HG03354 (cell line): ENCODE data around the gene RBM19.
"Not testable (repeated sequence)": the region's sequence is repeated elsewhere in the genome, so short reads cannot be mapped to it uniquely, and the experiment has no call there.

Experiments used
- ATAC-seq: cut with Tn5 transposase; IDR thresholded peaks from one replicate; pipeline ENCODE4 v1.9.1; 2021; ENCODE audit warnings: mild to moderate bottlenecking; ENCODE audit not compliant: unreplicated experiment, poor library complexity, severe bottlenecking

The RBM19 gene

GRCh38 chr12:113823816-113824215 lies 142.3 kb downstream of the RBM19 start:
- no peak for ATAC-seq

- ATAC-seq, result no peak
Measured at GRCh38 chr12:113823016-113823415, 143.1 kb downstream of the RBM19 start.

DNA sequence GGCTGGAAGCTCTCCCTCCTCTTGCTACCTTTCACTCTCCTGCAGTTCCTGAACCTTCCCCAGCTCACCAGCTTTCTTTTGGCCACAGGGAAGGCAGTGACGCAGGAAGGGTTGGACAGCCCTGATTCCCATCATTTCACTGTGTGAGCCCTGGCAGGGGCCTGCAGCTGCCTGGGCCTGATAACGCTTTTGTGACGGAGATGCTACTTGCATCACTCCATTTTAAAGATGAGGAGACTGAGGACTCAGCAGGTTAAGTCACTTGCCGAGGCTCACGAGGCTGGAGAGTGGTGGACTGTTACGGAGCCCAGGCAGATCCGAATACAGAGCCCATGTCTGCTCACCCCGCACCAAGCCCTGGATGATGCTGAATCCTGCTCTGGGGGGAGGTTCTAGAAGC lies 145.3 kb downstream of the RBM19 start:
- ATAC-seq, result no peak

DNA sequence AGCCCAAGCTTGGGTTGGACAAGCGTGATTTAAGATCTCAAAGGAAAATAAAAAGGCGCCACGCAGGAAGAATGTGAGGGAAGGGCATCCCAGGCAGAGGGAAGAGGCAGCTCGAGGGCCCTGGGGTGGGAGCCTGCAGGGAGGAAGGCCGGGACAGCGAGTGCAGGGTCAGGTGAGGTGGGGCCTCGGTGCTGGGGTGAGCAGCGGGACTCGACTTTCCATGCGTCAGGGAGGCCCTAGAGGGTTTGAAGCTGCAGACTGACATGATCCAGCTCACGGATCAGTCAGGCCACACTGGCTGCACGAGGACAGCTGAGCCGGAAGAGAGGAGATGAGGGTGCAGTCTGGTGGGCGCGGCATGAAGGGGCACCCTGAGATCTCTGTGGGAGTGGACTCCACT lies 145.8 kb downstream of the RBM19 start:
- no peak for ATAC-seq

DNA sequence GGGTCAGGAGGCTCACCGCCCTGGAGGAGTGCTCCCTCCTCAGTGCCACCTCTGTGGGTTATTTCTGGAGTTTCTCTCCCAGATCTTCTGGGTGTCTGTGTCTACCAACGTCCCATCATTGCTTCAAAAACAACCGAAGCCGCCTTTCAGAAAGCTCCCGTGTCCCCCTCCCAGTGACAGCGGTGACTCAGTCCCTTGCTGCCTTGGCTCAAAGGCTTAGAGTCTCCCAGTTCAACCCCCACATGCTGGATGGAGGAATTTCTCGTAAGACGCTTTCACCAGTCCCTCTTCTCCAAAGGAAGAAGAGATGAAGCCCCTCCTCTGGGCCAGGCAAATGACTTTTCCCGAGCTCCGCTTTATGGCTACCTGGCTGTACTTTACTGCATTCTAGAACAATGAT lies 146.6 kb downstream of the RBM19 start:
- no peak for ATAC-seq

- ATAC-seq, result no peak
Measured at GRCh38 chr12:113818833-113819232, 147.3 kb downstream of the RBM19 start.

- ATAC-seq, result no peak
Measured at GRCh38 chr12:113818283-113818682, 147.8 kb downstream of the RBM19 start.

DNA sequence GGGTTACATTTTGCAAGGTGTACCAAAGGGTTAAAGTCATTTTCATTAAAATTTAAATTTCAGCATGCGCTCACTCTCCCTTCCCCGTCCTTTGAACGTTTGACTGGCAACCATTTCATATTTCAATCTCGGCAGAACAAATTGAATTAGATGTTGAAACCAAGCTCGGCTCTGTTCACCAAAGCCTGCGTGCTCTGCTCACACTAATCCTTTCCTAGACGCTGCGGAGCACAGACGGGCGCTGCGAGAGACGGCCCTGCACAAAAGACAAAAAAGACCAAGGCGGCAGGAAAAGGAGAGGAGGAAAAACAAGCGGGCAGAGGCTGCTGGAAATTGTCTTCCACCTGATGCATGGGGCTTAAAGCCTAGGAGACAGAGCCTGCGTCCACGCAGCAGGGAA lies 149.3 kb downstream of the RBM19 start:
- no peak for ATAC-seq

DNA sequence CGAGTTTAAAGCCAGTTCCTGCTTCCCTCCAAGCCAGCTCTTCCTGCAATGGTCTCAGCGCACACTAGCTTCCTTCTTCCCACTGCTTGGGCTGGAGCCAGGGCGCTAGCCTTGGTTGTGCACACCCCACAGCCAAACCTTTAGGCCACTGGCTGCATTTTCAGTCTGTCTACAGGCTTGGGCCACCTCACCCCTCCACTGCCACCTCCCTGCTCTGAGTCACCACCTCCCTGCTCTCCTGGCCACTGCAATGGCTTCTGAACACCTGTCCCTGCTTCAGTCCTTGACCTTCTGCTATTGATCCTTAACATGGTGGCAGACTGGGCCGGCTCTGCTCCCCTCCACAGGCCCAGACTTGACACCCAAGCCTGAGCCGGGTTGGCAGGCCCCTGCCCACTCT lies 151.1 kb downstream of the RBM19 start:
- ATAC-seq, result no peak

DNA sequence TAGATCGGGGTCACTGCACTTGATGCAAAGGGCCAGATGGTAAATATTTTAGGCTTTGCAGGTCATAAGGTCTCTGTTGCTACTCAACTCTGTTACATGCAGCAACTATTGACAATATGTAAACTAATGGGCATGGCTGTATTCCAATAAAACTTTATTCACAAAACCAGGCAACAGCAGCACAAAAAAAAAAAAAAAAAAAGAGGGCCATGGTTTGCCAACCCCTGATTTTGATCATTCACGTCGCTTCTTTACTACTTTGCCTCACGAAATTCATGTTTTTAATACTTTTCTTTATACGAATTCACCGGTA lies 152.9 kb downstream of the RBM19 start:
- ATAC-seq, result no peak

- no peak for ATAC-seq
Measured at GRCh38 chr12:113812411-113813228, 153.5 kb downstream of the RBM19 start.

GRCh38 chr12:113809462-113810220 lies 156.5 kb downstream of the RBM19 start:
- ATAC-seq, result not testable (repeated sequence)

DNA sequence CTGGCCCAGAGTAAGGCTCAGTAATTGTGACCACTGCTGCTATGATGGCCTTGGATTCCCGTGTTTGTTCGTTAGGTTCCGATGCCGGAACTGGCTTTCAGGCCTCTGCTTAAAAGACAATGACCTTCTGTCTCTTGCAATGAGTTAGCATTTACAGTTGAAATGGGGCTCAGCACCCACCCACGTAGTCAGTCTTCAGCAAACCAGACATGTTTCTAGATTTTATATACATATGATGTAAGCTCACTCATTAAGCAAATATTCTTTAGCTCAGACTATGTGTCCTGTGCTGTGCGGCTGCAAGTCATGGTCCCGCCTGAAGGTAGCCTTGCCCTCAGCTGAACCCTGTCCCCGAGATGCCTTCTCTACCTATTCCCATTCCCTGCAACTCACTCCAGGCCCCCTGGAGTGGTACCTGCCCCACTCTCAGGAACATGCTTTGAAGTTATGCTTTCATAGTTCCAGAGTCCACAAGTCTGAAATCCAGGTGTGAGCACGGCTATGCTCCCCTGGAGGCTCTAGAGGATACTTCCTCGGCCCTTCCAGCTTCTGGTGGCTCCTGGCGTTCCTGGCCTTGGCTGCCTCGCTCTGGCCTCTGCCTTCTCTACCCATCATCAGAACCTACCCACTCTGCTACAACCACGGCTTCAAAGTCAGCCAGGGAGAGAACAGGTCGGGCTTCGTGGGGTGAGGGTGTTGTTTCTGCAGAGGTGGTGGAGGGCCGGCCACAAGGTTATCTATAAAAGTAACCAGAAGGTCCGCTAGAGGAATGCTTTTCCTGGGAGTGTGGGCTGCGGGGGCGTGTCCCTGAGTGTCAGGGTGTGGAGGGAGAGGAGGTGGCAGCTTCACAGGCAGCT lies 157.8 kb downstream of the RBM19 start:
- ATAC-seq, result no peak

GRCh38 chr12:113805673-113806072 lies 160.5 kb downstream of the RBM19 start:
- no peak for ATAC-seq

- ATAC-seq, result no peak
Measured at GRCh38 chr12:113804961-113805600, 161.0 kb downstream of the RBM19 start.

GRCh38 chr12:113803759-113804140 lies 162.4 kb downstream of the RBM19 start:
- no peak for ATAC-seq

GRCh38 chr12:113802966-113803758 lies 163.0 kb downstream of the RBM19 start:
- no peak for ATAC-seq

DNA sequence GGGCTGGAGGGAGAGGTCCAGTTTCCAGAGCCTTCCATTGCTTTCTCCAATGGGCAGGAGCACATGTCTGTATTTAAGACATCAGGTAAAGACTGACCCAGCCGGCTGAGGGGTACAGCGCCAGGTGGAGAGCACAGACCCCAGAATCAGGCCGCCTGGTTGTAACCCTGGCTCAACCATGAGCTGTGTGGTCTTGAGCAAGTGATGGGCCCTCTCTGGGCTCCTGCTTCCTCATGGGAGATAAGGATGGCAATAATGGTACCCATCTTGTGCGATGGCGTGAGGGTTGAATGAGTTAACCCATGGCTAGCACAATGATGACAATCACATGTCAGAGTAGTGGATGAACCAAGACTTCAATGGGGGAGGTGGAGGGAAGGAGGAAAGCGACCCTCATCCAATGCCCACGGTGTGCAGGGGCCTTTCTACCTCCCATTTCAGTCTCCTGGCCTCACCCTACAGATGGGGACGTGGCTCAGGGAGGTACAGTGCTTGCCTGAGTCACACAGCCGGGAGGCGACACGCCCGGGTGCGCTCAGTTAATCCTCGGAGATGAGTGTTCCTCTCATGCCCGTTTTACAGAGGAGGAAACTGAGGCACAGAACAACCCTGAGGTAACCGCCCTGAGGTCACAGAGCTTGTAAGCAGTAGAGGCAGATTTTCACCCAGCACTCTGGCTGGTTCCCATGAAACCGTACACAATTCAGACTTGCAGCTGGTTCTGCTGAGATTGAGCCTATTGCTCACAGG lies 163.9 kb downstream of the RBM19 start:
- ATAC-seq, result no peak

- ATAC-seq, result no peak
Measured at GRCh38 chr12:113800201-113800600, 165.9 kb downstream of the RBM19 start.
